Upper lobe of right lung (tissue), 1 donor: ENCODE results near the gene CFTR. TPM values are rescaled to one million over a fixed set of nuclear protein-coding genes. Genes with fewer than 3 reads are reported as not detected.

Source experiments
- ATAC-seq: fragments of 200-7000 bp; cut with Tn5 transposase; one replicate; pipeline ENCODE4 v1.9.1; 2020; ENCODE audit warnings: mild to moderate bottlenecking, moderate library complexity
- DNase-seq: peaks from one replicate; pipeline ENCODE4 v3.0.0-alpha.2; 2020
- H3K27ac ChIP-seq: fragments of 200-600 bp; one replicate; pipeline ENCODE4 v1.8.0; 2022
- H3K27me3 ChIP-seq: fragments of 200-600 bp; one replicate; pipeline ENCODE4 v1.8.0; 2022; ENCODE audit warnings: mild to moderate bottlenecking
- H3K36me3 ChIP-seq: fragments of 200-600 bp; one replicate; pipeline ENCODE4 v1.8.0; 2022
- H3K4me1 ChIP-seq: fragments of 200-600 bp; one replicate; pipeline ENCODE4 v1.8.0; 2022
- H3K4me3 ChIP-seq: fragments of 200-600 bp; one replicate; pipeline ENCODE4 v1.8.0; 2022; ENCODE audit warnings: mild to moderate bottlenecking
- H3K9me3 ChIP-seq: fragments of 200-600 bp; one replicate; pipeline ENCODE4 v1.8.0; 2022
- intact Hi-C: fragments of 100-400 bp; cut with DNase I; formaldehyde crosslinking; loops from one replicate; pipeline ENCODE4 v1.11.0; 2022
- total RNA-seq: library from RNA; stranded (reverse); fragmentation: NEBNext Ultra II Directional; extraction: Animal tissue kit (Norgen Biotek cat#: 25700); gene quantifications from one replicate; pipeline ENCODE4 v1.2.1, GENCODE V29; 2021
- TF ChIP-seq, protein P1 (sequence below): fragments of 200-600 bp; IDR thresholded peaks from one replicate; pipeline ENCODE4 v1.8.0; 2022; ENCODE audit warnings: antibody characterized with exemption
- donor health status: DM: no; HTN: yes; CAD: no; lungs with severe emphysema.

Gene CFTR
- total RNA-seq, 1 donor from 2014 or later = 28.0 TPM

DNA sequence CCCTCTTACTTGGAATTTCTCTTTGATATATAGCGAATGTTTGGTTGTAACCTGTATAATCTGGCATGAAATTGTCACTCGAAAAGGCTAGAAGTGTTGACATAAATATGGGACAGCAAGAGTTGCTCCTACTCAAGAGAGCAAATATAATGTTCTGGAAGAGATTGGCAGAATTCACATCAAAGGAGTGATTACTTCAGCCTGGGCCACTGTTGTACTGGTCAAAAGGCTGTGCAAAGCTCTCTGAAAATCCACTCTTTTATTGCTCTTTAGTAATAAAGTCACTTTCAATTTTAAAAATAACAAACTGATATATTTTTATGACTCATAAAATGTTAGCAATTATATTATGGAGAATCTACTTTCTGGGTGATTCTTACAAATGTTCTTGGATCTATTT lies 58.2 kb downstream of the CFTR start:
- DNase-seq (no peak), ATAC-seq (no peak)
- Histone ChIP-seq H3K27ac (no peak overlapping the region), H3K4me1 (no peaks in the 10 kb centered on the region), H3K36me3 (no peaks in the 10 kb centered on the region), H3K4me3 (no peak overlapping the region), H3K27me3 (no peaks in the 10 kb centered on the region), H3K9me3 (no peaks in the 10 kb centered on the region)
- TF ChIP-seq, protein P1, sequence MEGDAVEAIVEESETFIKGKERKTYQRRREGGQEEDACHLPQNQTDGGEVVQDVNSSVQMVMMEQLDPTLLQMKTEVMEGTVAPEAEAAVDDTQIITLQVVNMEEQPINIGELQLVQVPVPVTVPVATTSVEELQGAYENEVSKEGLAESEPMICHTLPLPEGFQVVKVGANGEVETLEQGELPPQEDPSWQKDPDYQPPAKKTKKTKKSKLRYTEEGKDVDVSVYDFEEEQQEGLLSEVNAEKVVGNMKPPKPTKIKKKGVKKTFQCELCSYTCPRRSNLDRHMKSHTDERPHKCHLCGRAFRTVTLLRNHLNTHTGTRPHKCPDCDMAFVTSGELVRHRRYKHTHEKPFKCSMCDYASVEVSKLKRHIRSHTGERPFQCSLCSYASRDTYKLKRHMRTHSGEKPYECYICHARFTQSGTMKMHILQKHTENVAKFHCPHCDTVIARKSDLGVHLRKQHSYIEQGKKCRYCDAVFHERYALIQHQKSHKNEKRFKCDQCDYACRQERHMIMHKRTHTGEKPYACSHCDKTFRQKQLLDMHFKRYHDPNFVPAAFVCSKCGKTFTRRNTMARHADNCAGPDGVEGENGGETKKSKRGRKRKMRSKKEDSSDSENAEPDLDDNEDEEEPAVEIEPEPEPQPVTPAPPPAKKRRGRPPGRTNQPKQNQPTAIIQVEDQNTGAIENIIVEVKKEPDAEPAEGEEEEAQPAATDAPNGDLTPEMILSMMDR = no peak
- intact Hi-C loops = no loop called here

DNA sequence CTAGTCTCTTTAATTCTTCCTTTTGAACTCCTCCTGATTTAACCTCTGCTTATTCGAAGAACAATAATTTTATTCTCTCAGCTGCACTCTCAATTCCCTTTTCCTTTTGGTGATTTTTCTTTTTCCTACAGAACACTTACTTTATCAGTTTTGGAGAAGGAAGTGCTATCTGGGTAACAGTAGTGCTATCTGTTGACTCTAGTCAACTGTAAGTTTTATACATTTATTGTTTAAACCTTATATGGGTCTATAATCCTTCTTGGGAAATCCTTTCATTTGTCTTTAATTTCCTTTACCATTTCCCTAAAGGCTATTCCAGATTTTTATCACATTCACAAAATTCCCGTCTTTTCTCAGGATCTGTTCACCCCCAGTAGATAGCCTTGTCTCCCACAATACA lies 64.2 kb downstream of the CFTR start:
- Histone ChIP-seq H3K4me1 (no peaks in the 10 kb centered on the region), H3K27me3 (no peaks in the 10 kb centered on the region), H3K9me3 (no peaks in the 10 kb centered on the region), H3K4me3 (no peak overlapping the region), H3K36me3 (no peaks in the 10 kb centered on the region), H3K27ac (no peak overlapping the region)
- TF ChIP-seq, protein P1 = no peak
- intact Hi-C loops = no loop called here
- DNase-seq = no peak
- no peak for ATAC-seq

DNA sequence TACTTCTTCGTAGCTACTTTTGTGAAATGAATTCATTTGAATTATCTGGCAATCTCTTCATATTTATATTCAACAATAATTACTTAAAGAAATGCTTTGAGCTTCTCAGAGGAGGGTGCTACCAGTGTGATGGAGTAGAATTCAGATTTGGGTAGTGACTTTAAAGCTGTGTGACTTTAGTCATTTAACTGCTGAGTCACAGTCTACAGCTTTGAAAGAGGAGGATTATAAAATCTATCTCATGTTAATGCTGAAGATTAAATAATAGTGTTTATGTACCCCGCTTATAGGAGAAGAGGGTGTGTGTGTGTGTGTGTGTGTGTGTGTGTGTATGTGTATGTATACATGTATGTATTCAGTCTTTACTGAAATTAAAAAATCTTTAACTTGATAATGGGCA lies 68.2 kb downstream of the CFTR start:
- ATAC-seq (no peak), DNase-seq (no peak)
- TF ChIP-seq, protein P1 = no peak
- no peak overlapping the region for H3K4me3 ChIP-seq
- no peak overlapping the region for H3K27ac ChIP-seq
- no peaks in the 10 kb centered on the region for H3K4me1 ChIP-seq
- H3K36me3 ChIP-seq = no peaks in the 10 kb centered on the region
- intact Hi-C loops = no loop called here
- no peaks in the 10 kb centered on the region for H3K27me3 ChIP-seq
- H3K9me3 ChIP-seq = no peaks in the 10 kb centered on the region

DNA sequence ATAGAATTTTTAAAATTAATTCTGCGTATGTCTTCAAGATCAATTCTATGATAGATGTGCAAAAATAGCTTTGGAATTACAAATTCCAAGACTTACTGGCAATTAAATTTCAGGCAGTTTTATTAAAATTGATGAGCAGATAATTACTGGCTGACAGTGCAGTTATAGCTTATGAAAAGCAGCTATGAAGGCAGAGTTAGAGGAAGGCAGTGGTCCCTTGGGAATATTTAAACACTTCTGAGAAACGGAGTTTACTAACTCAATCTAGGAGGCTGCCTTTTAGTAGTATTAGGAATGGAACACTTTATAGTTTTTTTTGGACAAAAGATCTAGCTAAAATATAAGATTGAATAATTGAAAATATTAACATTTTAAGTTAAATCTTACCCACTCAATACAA lies 70.8 kb downstream of the CFTR start:
- H3K36me3 ChIP-seq = no peaks in the 10 kb centered on the region
- intact Hi-C loops = no loop called here
- no peak for DNase-seq
- TF ChIP-seq, protein P1 = no peak
- no peak overlapping the region for H3K27ac ChIP-seq
- no peaks in the 10 kb centered on the region for H3K4me1 ChIP-seq
- no peaks in the 10 kb centered on the region for H3K9me3 ChIP-seq
- ATAC-seq = no peak
- H3K4me3 ChIP-seq = no peak overlapping the region
- no peaks in the 10 kb centered on the region for H3K27me3 ChIP-seq

DNA sequence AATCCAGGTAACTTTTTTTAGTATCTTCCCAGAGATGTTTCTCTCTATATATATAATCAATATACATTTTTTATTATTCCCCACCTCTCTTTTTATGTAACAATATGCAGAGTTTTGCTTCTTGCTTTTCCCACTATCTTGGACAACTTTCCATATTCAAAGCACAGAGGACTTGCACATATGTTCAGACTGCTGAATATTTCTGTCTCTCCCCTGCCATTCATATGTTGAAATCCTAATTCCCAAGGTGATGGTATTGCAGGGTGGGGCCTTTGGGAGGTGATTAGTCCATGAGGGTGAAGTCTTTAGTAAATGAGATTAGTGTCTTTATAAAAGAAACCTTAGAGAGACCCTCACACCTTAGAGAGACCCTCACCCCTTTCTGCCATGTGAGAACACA lies 72.8 kb downstream of the CFTR start:
- Histone ChIP-seq H3K9me3 (no peaks in the 10 kb centered on the region), H3K4me1 (no peaks in the 10 kb centered on the region), H3K4me3 (no peak overlapping the region), H3K27ac (no peak overlapping the region), H3K27me3 (no peaks in the 10 kb centered on the region), H3K36me3 (no peaks in the 10 kb centered on the region)
- ATAC-seq (no peak), DNase-seq (no peak)
- intact Hi-C loops = no loop called here
- TF ChIP-seq, protein P1 = no peak

DNA sequence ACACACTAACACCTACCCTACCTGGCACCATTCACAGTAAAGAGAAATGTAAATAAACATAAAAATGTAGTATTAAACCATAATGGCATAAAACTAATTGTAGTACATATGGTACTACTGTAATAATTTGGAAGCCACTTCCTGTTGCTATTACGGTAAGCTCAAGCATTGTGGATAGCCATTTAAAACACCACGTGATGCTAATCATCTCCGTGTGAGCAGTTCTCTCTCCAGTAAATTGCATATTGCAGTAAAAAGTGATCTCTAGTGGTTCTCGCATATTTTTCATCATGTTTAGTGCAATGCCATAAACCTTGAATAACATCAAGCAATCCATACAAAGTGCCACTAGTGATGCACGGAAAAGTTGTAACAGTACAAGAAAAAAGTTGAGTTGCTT lies 75.4 kb downstream of the CFTR start:
- H3K4me3 ChIP-seq = no peak overlapping the region
- H3K27ac ChIP-seq = no peak overlapping the region
- DNase-seq (no peak), ATAC-seq (no peak)
- H3K36me3 ChIP-seq = no peaks in the 10 kb centered on the region
- TF ChIP-seq, protein P1 = no peak
- intact Hi-C loops = no loop called here
- no peaks in the 10 kb centered on the region for H3K9me3 ChIP-seq
- no peaks in the 10 kb centered on the region for H3K27me3 ChIP-seq
- H3K4me1 ChIP-seq = no peaks in the 10 kb centered on the region
